GM23338 (cell line): ENCODE data around the gene OBSL1.

Experiments
- CREB1 ChIP-seq: fragments of 250-450 bp; sonication (Bioruptor Pico); IDR thresholded peaks from 2 replicates; pipeline ENCODE4 v1.5.0; 2020; ENCODE audit warnings: low read depth, mild to moderate bottlenecking, moderate library complexity
- CTCF ChIP-seq, 2 experiments: fragments of 200-600 bp in 1 of 2; sonication (generic) in 1 of 2; conservative IDR thresholded peaks; 2 replicates each; pipeline versions ENCODE4 v1.5.1 to v1.6.1; 2016 to 2017; ENCODE audit warnings: antibody characterized with exemption in 2 of 2, low read depth in 2 of 2, mild to moderate bottlenecking in 2 of 2, moderate library complexity in 1 of 2
- ETS1 ChIP-seq: IDR thresholded peaks from 2 replicates; pipeline ENCODE4 v1.6.1; 2016; ENCODE audit warnings: antibody characterized with exemption
- EZH2 ChIP-seq: fragments of 200-600 bp; sonication (generic); IDR thresholded peaks from one replicate; pipeline ENCODE4 v1.8.0; 2017; ENCODE audit warnings: antibody characterized with exemption, mild to moderate bottlenecking, low read depth; ENCODE audit not compliant: unreplicated experiment
- EZH2phosphoT487 ChIP-seq: fragments of 200-600 bp; sonication (generic); IDR thresholded peaks from one replicate; pipeline ENCODE4 v1.8.1; 2018; ENCODE audit warnings: antibody characterized with exemption; ENCODE audit not compliant: unreplicated experiment
- JUNB ChIP-seq: IDR thresholded peaks from one replicate; pipeline ENCODE4 v1.6.1; 2016; ENCODE audit warnings: antibody characterized with exemption; ENCODE audit not compliant: unreplicated experiment
- NANOG ChIP-seq: IDR thresholded peaks from 2 replicates; pipeline ENCODE4 v1.6.1; 2016; ENCODE audit warnings: antibody characterized with exemption, borderline replicate concordance
- POLR2AphosphoS5 ChIP-seq: IDR thresholded peaks from 2 replicates; pipeline ENCODE4 v1.6.1; 2016; ENCODE audit warnings: antibody characterized with exemption, low read depth
- REST ChIP-seq: IDR thresholded peaks from one replicate; pipeline ENCODE4 v1.6.1; 2018; ENCODE audit warnings: antibody characterized with exemption; ENCODE audit not compliant: unreplicated experiment
- STAT1 ChIP-seq: IDR thresholded peaks from one replicate; pipeline ENCODE4 v1.6.1; 2016; ENCODE audit warnings: antibody characterized with exemption; ENCODE audit not compliant: unreplicated experiment
- ZNF114 ChIP-seq: fragments of 250-450 bp; sonication (Bioruptor Pico); IDR thresholded peaks from 2 replicates; pipeline ENCODE4 v1.5.0; 2020; ENCODE audit warnings: mild to moderate bottlenecking, moderate library complexity
- ZNF462 ChIP-seq: fragments of 250-450 bp; sonication (Bioruptor Pico); IDR thresholded peaks from 2 replicates; pipeline ENCODE4 v1.5.0; 2020; ENCODE audit warnings: mild to moderate bottlenecking, moderate library complexity

- TF ChIP-seq EZH2phosphoT487 (no peak), CTCF (conservative IDR thresholded peaks at IDR 0.05; ENCODE audit: low read depth in 2 of 2) (peak; percentile 81 to 85), EZH2 (no peak), REST (no peak), STAT1 (no peak), NANOG (no peak), ZNF114 (CRISPR knock-in tag) (no peak), POLR2AphosphoS5 (peak; percentile 54), ETS1 (no peak), JUNB (no peak), CREB1 (CRISPR knock-in tag) (0 out of 2 replicates have a peak, but pooled peaks have one; percentile 5), ZNF462 (CRISPR knock-in tag) (no peak)
Measured at GRCh38 chr2:219509780-219510511, 61.4 kb downstream of the OBSL1 start.
